ENCODE data around the gene GPD1L. TPM values are rescaled to one million over a fixed set of nuclear protein-coding genes. Genes with fewer than 3 reads are reported as not detected.

GPD1L gene
- total and polyA plus RNA-seq, 2 of the 4 experiments (the other 2 are of a cell fraction) = 3.9 to 7.9 TPM

DNA sequence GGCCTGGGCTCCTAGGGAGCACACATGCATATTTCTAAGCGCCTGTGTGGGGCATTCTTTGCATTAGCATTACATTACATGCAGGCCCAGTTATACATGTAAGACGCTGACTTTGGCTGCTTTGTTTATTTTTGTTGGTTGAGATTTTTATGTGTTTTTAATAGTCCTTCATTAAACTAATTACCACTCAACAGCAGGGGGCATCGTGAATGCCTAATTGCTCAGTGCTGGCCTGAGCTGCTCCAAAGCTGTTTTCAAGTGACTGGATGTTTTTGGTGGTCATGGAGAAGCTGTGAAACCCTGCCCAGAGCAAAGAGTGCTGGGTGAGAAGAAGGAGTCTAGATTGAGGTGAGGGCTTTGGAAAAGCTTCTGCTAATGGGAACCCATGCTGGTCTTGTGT, 41.5 kb downstream of the GPD1L start:
- peaks cover 4% of the 10 kb centered on the region; the same call in 1 of the 2 replicates for H3K9me1 ChIP-seq (ENCODE audit: insufficient read depth, low read length)
- ChIA-PET POLR2A (ENCODE audit: unreplicated experiment) (no interaction called here), CTCF (no interaction called here)
- no peak overlapping the region for H3K4me3 ChIP-seq (ENCODE audit: insufficient read depth, low read depth, low read length)
- H2AK5ac ChIP-seq (ENCODE audit: low read depth, low read length) = no peak overlapping the region
- H2BK5ac ChIP-seq (ENCODE audit: low read depth, low read length, poor library complexity, severe bottlenecking) = no peak overlapping the region
- intact Hi-C loops (cut with micrococcal nuclease) (loop anchor here (10.0 kb wide), 1 partner anchor 783 kb away; no protein-coding TSS in a partner anchor), dilution Hi-C loops (cut with HindIII; ENCODE audit: low sequenced_read_pairs, unreplicated experiment) (no loop called here), in situ Hi-C loops (cut with MboI; ENCODE audit: low sequenced_read_pairs) (loop anchor here (25.0 kb wide), 1 partner anchor 536 kb away; no protein-coding TSS in a partner anchor)
- no peak overlapping the region for H3K56ac ChIP-seq (ENCODE audit: extremely low read depth, insufficient read depth, low read length)
- no peak overlapping the region for H4K8ac ChIP-seq (ENCODE audit: low read depth in 2 of 2, low read length in 2 of 2)
- peaks cover 10% of the 10 kb centered on the region for H3K4me1 ChIP-seq (ENCODE audit: control insufficient read depth, insufficient read depth, low read length)
- ATAC-seq (ENCODE audit: low read depth) (peak; percentile 10; the same call in 1 of the 2 replicates), DNase-seq (no peak)
- H4K5ac ChIP-seq (ENCODE audit: low read depth, low read length) = no peak overlapping the region
- no peak overlapping the region for H3K9ac ChIP-seq (ENCODE audit: low read depth, low read length)
- H2BK15ac ChIP-seq (ENCODE audit: low read depth, low read length) = no peak overlapping the region
- no peak overlapping the region for H2BK20ac ChIP-seq (ENCODE audit: low read depth, low read length)
- H2BK120ac ChIP-seq (ENCODE audit: low read depth, low read length) = no peak overlapping the region
- TF ChIP-seq, protein P1, sequence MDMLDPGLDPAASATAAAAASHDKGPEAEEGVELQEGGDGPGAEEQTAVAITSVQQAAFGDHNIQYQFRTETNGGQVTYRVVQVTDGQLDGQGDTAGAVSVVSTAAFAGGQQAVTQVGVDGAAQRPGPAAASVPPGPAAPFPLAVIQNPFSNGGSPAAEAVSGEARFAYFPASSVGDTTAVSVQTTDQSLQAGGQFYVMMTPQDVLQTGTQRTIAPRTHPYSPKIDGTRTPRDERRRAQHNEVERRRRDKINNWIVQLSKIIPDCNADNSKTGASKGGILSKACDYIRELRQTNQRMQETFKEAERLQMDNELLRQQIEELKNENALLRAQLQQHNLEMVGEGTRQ (IDR thresholded peaks at IDR 0.05; ENCODE audit: low read depth, low read length) = no peak
- no peak for TF ChIP-seq MXI1 (IDR thresholded peaks at IDR 0.05; ENCODE audit: borderline replicate concordance, low read depth, low read length)
- TF ChIP-seq, protein P2, sequence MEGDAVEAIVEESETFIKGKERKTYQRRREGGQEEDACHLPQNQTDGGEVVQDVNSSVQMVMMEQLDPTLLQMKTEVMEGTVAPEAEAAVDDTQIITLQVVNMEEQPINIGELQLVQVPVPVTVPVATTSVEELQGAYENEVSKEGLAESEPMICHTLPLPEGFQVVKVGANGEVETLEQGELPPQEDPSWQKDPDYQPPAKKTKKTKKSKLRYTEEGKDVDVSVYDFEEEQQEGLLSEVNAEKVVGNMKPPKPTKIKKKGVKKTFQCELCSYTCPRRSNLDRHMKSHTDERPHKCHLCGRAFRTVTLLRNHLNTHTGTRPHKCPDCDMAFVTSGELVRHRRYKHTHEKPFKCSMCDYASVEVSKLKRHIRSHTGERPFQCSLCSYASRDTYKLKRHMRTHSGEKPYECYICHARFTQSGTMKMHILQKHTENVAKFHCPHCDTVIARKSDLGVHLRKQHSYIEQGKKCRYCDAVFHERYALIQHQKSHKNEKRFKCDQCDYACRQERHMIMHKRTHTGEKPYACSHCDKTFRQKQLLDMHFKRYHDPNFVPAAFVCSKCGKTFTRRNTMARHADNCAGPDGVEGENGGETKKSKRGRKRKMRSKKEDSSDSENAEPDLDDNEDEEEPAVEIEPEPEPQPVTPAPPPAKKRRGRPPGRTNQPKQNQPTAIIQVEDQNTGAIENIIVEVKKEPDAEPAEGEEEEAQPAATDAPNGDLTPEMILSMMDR (conservative IDR thresholded peaks at IDR 0.05; ENCODE audit: low read depth, low read length) = 0 out of 2 replicates have a peak, but pooled peaks have one; percentile 6
- TF ChIP-seq POLR2A (IDR thresholded peaks at IDR 0.05; ENCODE audit: low read depth, low read length) = no peak
- TF ChIP-seq MAZ (IDR thresholded peaks at IDR 0.05; ENCODE audit: borderline replicate concordance, low read depth, low read length) = no peak
- no peaks in the 10 kb centered on the region for H3K79me1 ChIP-seq (ENCODE audit: low read depth in 1 of 2, low read length in 2 of 2)
- no peak overlapping the region for H3K23ac ChIP-seq (ENCODE audit: low read depth, low read length)
- H3K18ac ChIP-seq (ENCODE audit: low read depth, low read length) = no peak overlapping the region
- H4K91ac ChIP-seq (ENCODE audit: insufficient read depth, low read depth, low read length) = no peak overlapping the region
- H3K4me2 ChIP-seq (ENCODE audit: low read depth, low read length) = no peak overlapping the region
- H3K36me3 ChIP-seq (ENCODE audit: control insufficient read depth, insufficient read depth, low read length) = no peaks in the 10 kb centered on the region
- H3K9me3 ChIP-seq (ENCODE audit: control insufficient read depth, insufficient read depth, low read length) = no peaks in the 10 kb centered on the region
- no peak overlapping the region for H2AFZ ChIP-seq (replicated peaks; ENCODE audit: low read length, poor library complexity)
- no peaks in the 10 kb centered on the region for H3K27me3 ChIP-seq (ENCODE audit: control insufficient read depth, insufficient read depth, low read length)
- H3K14ac ChIP-seq (replicated peaks; ENCODE audit: low read depth, low read length) = no peak overlapping the region
- no peak overlapping the region for H3K27ac ChIP-seq (ENCODE audit: insufficient read depth, low read length)
- H2AK9ac ChIP-seq (replicated peaks; ENCODE audit: low read depth, low read length, poor library complexity) = no peak overlapping the region
- no TSS peak for BruUV-seq (replicated peaks)
- WGBS, 2 experiments (ENCODE audit: extremely low coverage in 2 of 2, insufficient read length in 1 of 2) = no CpG with 5 or more reads among the region's 3 CpGs
- no peak overlapping the region for H3K4ac ChIP-seq (ENCODE audit: low read depth, low read length)
- no peaks in the 10 kb centered on the region for H4K20me1 ChIP-seq (ENCODE audit: insufficient read depth, low read length)
